IMR-90 (cell line): ENCODE results near the gene ASF1B. TPM values are rescaled to one million over a fixed set of nuclear protein-coding genes. Genes with fewer than 3 reads are reported as not detected.

Experiments used
- ATAC-seq: fragments of 200-7000 bp; cut with Tn5 transposase; 2 replicates; pipeline ENCODE4 v1.9.1; 2020; ENCODE audit warnings: low read depth, mild to moderate bottlenecking, moderate library complexity
- BruUV-seq: library from RNA; stranded (reverse); fragments of 400-500 nt; replicated peaks from 2 replicates; lab custom pipeline; 2021; lab: Mats Ljungman, UMichigan
- CTCF ChIA-PET: fragments of 300-600 bp; formaldehyde crosslinking; extraction: SDS; loops from one replicate; lab custom pipeline; 2021; ENCODE audit warnings: antibody characterized with exemption; lab: Yijun Ruan, JAX
- POLR2A ChIA-PET: fragments of 300-600 bp; sonication (Branson Sonifier 250); formaldehyde crosslinking; loops from one replicate; lab custom pipeline; 2022; ENCODE audit warnings: antibody characterized with exemption; ENCODE audit not compliant: unreplicated experiment; lab: Charles Lee
- DNase-seq: peaks from one replicate; pipeline ENCODE4 v3.0.0; 2013
- H2AFZ ChIP-seq: replicated peaks from 2 replicates; pipeline ENCODE3; 2013; ENCODE audit warnings: low read length, mild to moderate bottlenecking; ENCODE audit not compliant: poor library complexity
- H2AK5ac ChIP-seq: 2 replicates; pipeline ENCODE4 v1.6.1; 2013; ENCODE audit warnings: low read depth, low read length, inconsistent platforms
- H2AK9ac ChIP-seq: replicated peaks from 2 replicates; pipeline ENCODE3; 2013; ENCODE audit warnings: mild to moderate bottlenecking, low read depth, low read length, moderate library complexity; ENCODE audit not compliant: poor library complexity
- H2BK120ac ChIP-seq: 2 replicates; pipeline ENCODE4 v1.6.1; 2013; ENCODE audit warnings: low read depth, low read length, inconsistent platforms
- H2BK15ac ChIP-seq: 3 replicates; pipeline ENCODE4 v1.6.1; 2013; ENCODE audit warnings: low read depth, low read length, inconsistent platforms
- H2BK20ac ChIP-seq: 2 replicates; pipeline ENCODE4 v1.6.1; 2013; ENCODE audit warnings: low read depth, mild to moderate bottlenecking, inconsistent platforms, low read length, moderate library complexity
- H2BK5ac ChIP-seq: 2 replicates; pipeline ENCODE4 v1.6.1; 2013; ENCODE audit warnings: mild to moderate bottlenecking, low read depth, low read length, inconsistent platforms; ENCODE audit not compliant: poor library complexity, severe bottlenecking
- H3K14ac ChIP-seq: replicated peaks from 2 replicates; pipeline ENCODE4 v1.6.1; 2013; ENCODE audit warnings: low read depth, low read length, inconsistent platforms
- H3K18ac ChIP-seq: 2 replicates; pipeline ENCODE4 v1.6.1; 2013; ENCODE audit warnings: low read depth, low read length, control low read depth
- H3K23ac ChIP-seq: 2 replicates; pipeline ENCODE4 v1.6.1; 2013; ENCODE audit warnings: low read depth, low read length, inconsistent platforms
- H3K27ac ChIP-seq: 2 replicates; pipeline ENCODE4 v1.5.1; 2013; ENCODE audit warnings: mild to moderate bottlenecking, control low read depth, low read length; ENCODE audit not compliant: insufficient read depth
- H3K27me3 ChIP-seq: 2 replicates; pipeline ENCODE4 v1.6.1; 2013; ENCODE audit warnings: low read length; ENCODE audit not compliant: control insufficient read depth, insufficient read depth
- H3K36me3 ChIP-seq: 2 replicates; pipeline ENCODE4 v1.6.1; 2013; ENCODE audit warnings: low read length, mixed read lengths; ENCODE audit not compliant: control insufficient read depth, insufficient read depth
- H3K4ac ChIP-seq: 2 replicates; pipeline ENCODE4 v1.6.1; 2013; ENCODE audit warnings: low read depth, low read length, inconsistent platforms
- H3K4me1 ChIP-seq: 2 replicates; pipeline ENCODE4 v1.6.1; 2013; ENCODE audit warnings: low read length, mixed read lengths; ENCODE audit not compliant: control insufficient read depth, insufficient read depth
- H3K4me2 ChIP-seq: 2 replicates; pipeline ENCODE4 v1.6.1; 2013; ENCODE audit warnings: low read depth, mild to moderate bottlenecking, control low read depth, low read length, moderate library complexity
- H3K4me3 ChIP-seq: 2 replicates; pipeline ENCODE4 v1.5.1; 2013; ENCODE audit warnings: low read depth, mild to moderate bottlenecking, control low read depth, low read length, moderate library complexity; ENCODE audit not compliant: insufficient read depth
- H3K56ac ChIP-seq: 2 replicates; pipeline ENCODE4 v1.6.1; 2013; ENCODE audit warnings: low read length, inconsistent platforms; ENCODE audit not compliant: insufficient read depth; ENCODE audit errors: extremely low read depth
- H3K79me1 ChIP-seq, 2 experiments: 2 replicates each; pipeline ENCODE4 v1.6.1; 2013; ENCODE audit warnings: low read length in 2 of 2, inconsistent platforms in 1 of 2, low read depth in 1 of 2
- H3K9ac ChIP-seq: 2 replicates; pipeline ENCODE4 v1.6.1; 2013; ENCODE audit warnings: low read depth, low read length, control low read depth
- H3K9me1 ChIP-seq: 2 replicates; pipeline ENCODE4 v1.6.1; 2013; ENCODE audit warnings: low read length, inconsistent platforms; ENCODE audit not compliant: insufficient read depth
- H3K9me3 ChIP-seq: 2 replicates; pipeline ENCODE4 v1.6.1; 2013; ENCODE audit warnings: low read length; ENCODE audit not compliant: control insufficient read depth, insufficient read depth
- H4K20me1 ChIP-seq: 2 replicates; pipeline ENCODE4 v1.6.1; 2013; ENCODE audit warnings: low read length, inconsistent platforms; ENCODE audit not compliant: insufficient read depth
- H4K5ac ChIP-seq: 2 replicates; pipeline ENCODE4 v1.6.1; 2013; ENCODE audit warnings: mild to moderate bottlenecking, low read depth, low read length, control low read depth
- H4K8ac ChIP-seq, 2 experiments: 2 replicates each; pipeline ENCODE4 v1.6.1; 2013; ENCODE audit warnings: low read depth in 2 of 2, low read length in 2 of 2, control low read depth in 1 of 2, inconsistent platforms in 1 of 2
- H4K91ac ChIP-seq: 2 replicates; pipeline ENCODE4 v1.6.1; 2013; ENCODE audit warnings: low read depth, low read length, inconsistent platforms; ENCODE audit not compliant: insufficient read depth
- BHLHE40 ChIP-seq: fragments of 150-350 bp; IDR thresholded peaks from 2 replicates; pipeline ENCODE4 v1.6.1; 2016; ENCODE audit warnings: mild to moderate bottlenecking, low read depth, low read length
- CEBPB ChIP-seq: IDR thresholded peaks from 2 replicates; pipeline ENCODE4 v1.6.1; 2012; ENCODE audit warnings: low read depth, low read length, improper control_type of control experiment
- CHD1 ChIP-seq: IDR thresholded peaks from 2 replicates; pipeline ENCODE4 v1.6.1; 2012; ENCODE audit warnings: low read depth, low read length, improper control_type of control experiment
- CTCF ChIP-seq: conservative IDR thresholded peaks from 2 replicates; pipeline ENCODE4 v1.5.1; 2012; ENCODE audit warnings: mild to moderate bottlenecking, low read depth, low read length, improper control_type of control experiment
- ELK1 ChIP-seq: fragments of 150-350 bp; IDR thresholded peaks from 2 replicates; pipeline ENCODE4 v1.6.1; 2016; ENCODE audit warnings: low read depth, mild to moderate bottlenecking, low read length, moderate library complexity, borderline replicate concordance
- FOS ChIP-seq: fragments of 150-350 bp; IDR thresholded peaks from 2 replicates; pipeline ENCODE4 v1.6.1; 2016; ENCODE audit warnings: low read depth, low read length
- MAFK ChIP-seq: IDR thresholded peaks from 2 replicates; pipeline ENCODE4 v1.6.1; 2012; ENCODE audit warnings: low read depth, low read length, improper control_type of control experiment
- MAZ ChIP-seq: IDR thresholded peaks from 2 replicates; pipeline ENCODE4 v1.6.1; 2012; ENCODE audit warnings: low read depth, mild to moderate bottlenecking, low read length, improper control_type of control experiment, moderate library complexity, borderline replicate concordance
- MXI1 ChIP-seq: IDR thresholded peaks from 2 replicates; pipeline ENCODE4 v1.6.1; 2012; ENCODE audit warnings: low read depth, mild to moderate bottlenecking, low read length, moderate library complexity, borderline replicate concordance
- NFE2L2 ChIP-seq: fragments of 150-350 bp; IDR thresholded peaks from 2 replicates; pipeline ENCODE4 v1.6.1; 2016; ENCODE audit warnings: low read depth, mild to moderate bottlenecking, low read length
- POLR2A ChIP-seq: IDR thresholded peaks from 2 replicates; pipeline ENCODE4 v1.6.1; 2012; ENCODE audit warnings: mild to moderate bottlenecking, low read depth, low read length
- RAD21 ChIP-seq: IDR thresholded peaks from 2 replicates; pipeline ENCODE4 v1.6.1; 2012; ENCODE audit warnings: low read length, improper control_type of control experiment
- RCOR1 ChIP-seq: IDR thresholded peaks from 2 replicates; pipeline ENCODE4 v1.6.1; 2012; ENCODE audit warnings: mild to moderate bottlenecking, low read length, improper control_type of control experiment; ENCODE audit not compliant: insufficient replicate concordance
- RFX5 ChIP-seq: IDR thresholded peaks from 2 replicates; pipeline ENCODE4 v1.8.0; 2012; ENCODE audit warnings: low read depth, mild to moderate bottlenecking, low read length, moderate library complexity
- SMC3 ChIP-seq: fragments of 150-350 bp; IDR thresholded peaks from 2 replicates; pipeline ENCODE4 v1.6.1; 2016; ENCODE audit warnings: low read depth, mild to moderate bottlenecking, antibody characterized with exemption, low read length, moderate library complexity
- USF2 ChIP-seq: fragments of 150-350 bp; IDR thresholded peaks from 2 replicates; pipeline ENCODE4 v1.6.1; 2017; ENCODE audit warnings: mild to moderate bottlenecking, antibody characterized with exemption, low read length, low read depth
- WGBS, 2 experiments: methylation state at CpG; one replicate each; pipeline versions ENCODE4 v1.1.5 to v1.1.7; 2013; ENCODE audit warnings: missing lambda C conversion rate in 2 of 2; ENCODE audit not compliant: insufficient read length in 1 of 2; ENCODE audit errors: extremely low coverage in 2 of 2; 5-methylcytosine and 5-hydroxymethylcytosine counted together
- dilution Hi-C: fragments of 300-500 bp; cut with HindIII; formaldehyde crosslinking; loops from one replicate; pipeline ENCODE4 v1.14.3; 2018; ENCODE audit warnings: low sequenced_read_pairs; ENCODE audit not compliant: unreplicated experiment
- in situ Hi-C: fragments of 300-500 bp; cut with MboI; formaldehyde crosslinking; loops from 3 replicates; pipeline ENCODE4 v1.14.3; 2019; ENCODE audit warnings: low sequenced_read_pairs, inconsistent platforms, mixed read lengths
- intact Hi-C: fragments of 100-400 bp; cut with micrococcal nuclease; formaldehyde crosslinking; loops from 2 replicates; pipeline ENCODE4 v1.10.0; 2022
- polyA plus RNA-seq, 3 experiments: library from polyadenylated mRNA; depleted of rRNA; stranded (reverse); fragments of >200 nt; gene quantifications; 2 replicates each; pipeline ENCODE4 v1.2.3, GENCODE V29; 2012; ENCODE audit warnings: low replicate concordance in 1 of 3
- total RNA-seq: library from RNA; depleted of rRNA; stranded (reverse); fragments of >200 nt; gene quantifications from 2 replicates; pipeline ENCODE4 v1.2.3, GENCODE V29; 2012

Gene ASF1B
- total and polyA plus RNA-seq, 2 of the 4 experiments (the other 2 are of a cell fraction): 10.4 to 12.1 TPM

- Histone ChIP-seq H4K5ac (no peak overlapping the region), H3K56ac (no peak overlapping the region), H3K4me1 (no peaks in the 10 kb centered on the region), H3K36me3 (no peaks in the 10 kb centered on the region), H3K9me1 (no peaks in the 10 kb centered on the region), H3K4me2 (no peak overlapping the region), H2AFZ (no peak overlapping the region), H3K79me1 (no peaks in the 10 kb centered on the region), H2BK15ac (no peak overlapping the region), H2BK5ac (no peak overlapping the region), H3K23ac (no peak overlapping the region), H2AK5ac (no peak overlapping the region), H3K9me3 (no peaks in the 10 kb centered on the region), H3K14ac (no peak overlapping the region), H4K8ac (no peak overlapping the region), H3K4me3 (no peak overlapping the region), H3K27me3 (no peaks in the 10 kb centered on the region), H3K27ac (no peak overlapping the region), H4K20me1 (no peaks in the 10 kb centered on the region), H2BK20ac (no peak overlapping the region), H3K18ac (no peak overlapping the region), H4K91ac (no peak overlapping the region), H2AK9ac (no peak overlapping the region), H2BK120ac (no peak overlapping the region), H3K4ac (no peak overlapping the region), H3K9ac (no peak overlapping the region)
- CTCF ChIA-PET: no interaction called here
- BruUV-seq: no TSS peak
- dilution Hi-C loops: no loop called here
- intact Hi-C loops: no loop called here
- 80% methylated on average over 2 of the region's 8 CpGs; no CpG with 5 or more reads in 1 of the 2 experiments for WGBS, 2 experiments
- DNase-seq (no peak), ATAC-seq (no peak)
- POLR2A ChIA-PET: no interaction called here
- TF ChIP-seq MAFK: no peak
- no peak for TF ChIP-seq NFE2L2
- TF ChIP-seq RCOR1: no peak
- TF ChIP-seq RAD21: no peak
- TF ChIP-seq POLR2A: no peak
- no peak for TF ChIP-seq CEBPB
- no peak for TF ChIP-seq RFX5
- TF ChIP-seq BHLHE40: no peak
- TF ChIP-seq ELK1: no peak
- TF ChIP-seq SMC3: no peak
- no peak for TF ChIP-seq MXI1
- no peak for TF ChIP-seq FOS
- no peak for TF ChIP-seq USF2
- no peak for TF ChIP-seq CHD1
- TF ChIP-seq CTCF: no peak
- no peak for TF ChIP-seq MAZ
- in situ Hi-C loops: no loop called here
Measured at GRCh38 chr19:14182476-14182875, 46.1 kb upstream of the ASF1B start.
